GM19023 (cell line): ENCODE results near the gene CHD1.

Experiments
- ATAC-seq: cut with Tn5 transposase; IDR thresholded peaks from one replicate; pipeline ENCODE4 v1.9.1; 2021; ENCODE audit warnings: mild to moderate bottlenecking, moderate library complexity; ENCODE audit not compliant: unreplicated experiment

The CHD1 gene

DNA sequence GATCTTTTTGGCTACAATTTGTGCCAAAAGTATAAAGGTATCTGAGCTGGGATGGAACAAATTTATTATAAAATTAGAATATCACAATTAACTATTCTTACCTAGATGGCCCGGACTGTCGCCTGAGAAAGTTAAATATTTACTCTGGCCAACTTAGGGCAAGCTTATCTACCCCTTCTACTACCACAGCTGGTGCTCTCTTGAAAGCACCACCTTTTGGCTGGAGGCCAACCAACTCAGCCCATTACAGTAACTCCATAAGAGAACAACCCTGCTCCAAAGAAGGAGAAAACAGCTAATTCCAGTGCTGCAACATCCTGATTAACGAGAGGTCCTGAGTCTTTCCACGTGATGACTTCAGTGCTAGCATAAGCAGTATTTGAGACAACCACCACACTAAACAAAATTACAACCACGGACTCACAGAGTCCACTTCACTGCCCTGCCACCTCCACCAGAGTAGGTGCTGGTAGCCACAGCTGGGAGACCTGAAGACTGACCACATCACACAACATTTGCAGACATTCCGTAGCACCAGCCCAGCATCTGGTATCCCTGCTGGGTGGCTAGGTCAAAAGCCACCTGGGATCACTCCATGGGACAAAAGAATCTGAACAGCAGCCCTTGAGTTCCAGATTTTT, 112.1 kb downstream of the CHD1 start:
- no peak for ATAC-seq

DNA sequence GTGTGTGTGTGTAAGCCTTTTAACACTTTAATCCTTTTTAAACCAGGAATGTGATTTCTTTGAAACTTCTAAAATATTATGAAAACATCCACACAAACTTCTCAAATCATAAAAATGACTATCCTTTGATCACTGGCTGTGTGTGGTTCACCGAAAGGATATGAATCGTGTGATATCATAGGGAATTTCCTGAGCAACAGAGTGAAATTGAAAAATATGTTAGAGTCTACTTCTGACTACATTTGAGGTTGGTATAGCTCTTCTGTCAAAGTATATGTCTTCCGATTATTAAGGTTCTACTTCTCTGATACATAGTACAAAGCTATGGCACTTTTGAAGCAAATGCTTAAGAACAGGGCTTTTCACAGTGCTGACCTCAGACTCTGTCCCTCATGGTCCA, 115.1 kb downstream of the CHD1 start:
- no peak for ATAC-seq

DNA sequence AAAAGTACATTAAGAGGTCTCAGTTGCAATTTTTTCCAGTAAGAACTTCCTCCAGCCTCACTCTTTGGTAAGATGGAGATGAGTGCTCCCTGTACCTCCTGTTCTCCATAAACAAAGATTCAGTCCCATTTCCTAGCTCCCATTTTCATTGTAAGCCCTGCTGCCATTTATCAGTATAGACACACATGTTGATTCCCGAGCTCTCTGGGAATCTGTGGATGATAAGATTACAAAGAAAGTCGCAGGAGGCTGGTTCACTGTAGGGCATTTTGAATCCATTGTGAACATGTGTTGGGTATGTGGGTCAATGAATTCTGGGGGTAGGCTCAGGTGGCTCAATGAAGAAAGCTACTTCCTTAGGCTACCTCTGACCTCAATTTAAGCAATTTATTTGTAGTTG, 118.6 kb downstream of the CHD1 start:
- no peak for ATAC-seq

DNA sequence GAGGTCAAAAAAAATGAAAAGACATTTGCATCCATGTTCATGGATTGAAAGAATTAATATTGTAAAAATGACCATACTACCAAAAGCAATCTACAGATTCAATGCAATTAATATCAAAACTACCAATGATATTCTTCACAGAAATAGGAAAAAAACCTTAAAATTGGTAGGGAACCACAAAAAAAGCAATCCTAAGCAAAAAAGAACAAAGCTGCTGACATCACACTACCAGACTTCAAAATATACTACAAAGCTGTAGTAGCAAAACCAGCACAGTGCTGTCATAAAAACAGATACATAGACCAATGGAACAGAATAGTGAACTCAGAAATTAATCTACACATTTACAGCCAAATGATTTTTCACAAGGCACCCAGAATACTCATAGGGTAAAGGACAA, 121.0 kb downstream of the CHD1 start:
- no peak for ATAC-seq

DNA sequence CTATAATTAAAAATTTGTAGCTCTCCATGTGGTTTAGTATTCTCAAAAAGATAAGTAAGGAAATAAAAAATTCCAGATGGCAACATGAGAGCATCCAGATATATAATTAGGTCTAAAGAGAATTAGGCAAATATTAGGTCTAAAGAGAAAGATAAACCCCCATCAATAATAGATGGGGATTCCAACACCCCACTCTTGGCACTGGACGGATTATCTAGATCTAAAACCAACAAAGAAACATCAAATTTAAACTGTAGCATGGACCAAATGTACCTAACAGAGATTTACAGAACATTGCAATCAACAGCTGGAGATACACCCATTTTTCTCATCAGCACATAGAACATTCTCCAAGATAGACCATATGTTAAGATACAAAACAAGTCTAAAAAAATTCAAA, 123.7 kb downstream of the CHD1 start:
- ATAC-seq: no peak

DNA sequence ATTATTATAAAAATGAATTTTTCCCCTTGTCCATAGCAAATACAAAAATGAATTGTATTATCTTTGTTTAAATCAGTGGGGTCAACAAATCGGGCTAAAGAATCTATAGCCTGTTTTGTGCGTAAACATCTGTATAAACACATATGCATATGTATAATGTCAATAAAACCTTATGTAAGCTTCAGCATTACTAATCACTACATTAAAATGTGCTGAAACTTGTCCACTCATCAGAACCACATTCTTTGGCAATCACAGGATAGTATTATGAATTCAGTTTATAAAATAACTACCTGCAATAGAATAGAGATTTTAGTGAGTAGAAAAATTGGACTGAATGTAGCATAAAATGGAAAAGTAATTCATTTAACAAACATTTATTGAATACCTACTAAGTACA, 124.7 kb downstream of the CHD1 start:
- ATAC-seq: no peak
